Measurements from ENCODE around the gene PFKL.

DNA sequence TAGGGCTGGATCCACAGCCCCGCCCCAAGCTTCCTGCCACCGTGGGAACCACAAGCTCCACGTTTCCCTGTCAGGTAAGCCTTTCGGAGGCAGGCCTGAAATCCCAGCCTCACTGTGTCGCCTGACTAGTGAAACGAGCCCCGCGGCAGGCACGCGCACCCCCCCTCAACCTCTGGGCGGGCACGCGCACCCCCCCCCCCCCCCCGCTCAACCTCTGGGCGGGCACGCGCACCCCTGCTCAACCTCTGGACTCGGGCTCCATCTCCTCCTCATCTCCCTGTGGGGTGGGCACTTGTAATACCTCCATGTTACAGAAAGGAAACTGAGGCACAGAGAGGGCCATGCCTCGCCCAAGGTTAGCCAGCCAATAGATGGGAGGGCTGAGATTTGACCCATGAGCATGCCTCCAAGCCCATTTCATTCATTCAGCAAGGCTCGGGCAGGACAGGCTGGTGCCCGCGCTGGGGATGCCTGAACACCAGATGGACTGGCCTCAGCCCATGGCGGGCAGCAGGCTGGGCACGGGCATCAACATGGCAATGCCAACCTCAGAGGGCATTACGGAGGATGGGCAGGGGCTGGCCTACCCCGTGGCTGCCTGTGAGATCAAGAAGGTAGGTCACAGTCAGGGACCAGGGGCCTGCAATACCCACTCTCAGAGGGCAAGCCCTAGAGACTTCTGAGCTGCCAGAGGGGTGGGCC is 34.6 kb downstream of the PFKL start:
- TF ChIP-seq, protein P1, sequence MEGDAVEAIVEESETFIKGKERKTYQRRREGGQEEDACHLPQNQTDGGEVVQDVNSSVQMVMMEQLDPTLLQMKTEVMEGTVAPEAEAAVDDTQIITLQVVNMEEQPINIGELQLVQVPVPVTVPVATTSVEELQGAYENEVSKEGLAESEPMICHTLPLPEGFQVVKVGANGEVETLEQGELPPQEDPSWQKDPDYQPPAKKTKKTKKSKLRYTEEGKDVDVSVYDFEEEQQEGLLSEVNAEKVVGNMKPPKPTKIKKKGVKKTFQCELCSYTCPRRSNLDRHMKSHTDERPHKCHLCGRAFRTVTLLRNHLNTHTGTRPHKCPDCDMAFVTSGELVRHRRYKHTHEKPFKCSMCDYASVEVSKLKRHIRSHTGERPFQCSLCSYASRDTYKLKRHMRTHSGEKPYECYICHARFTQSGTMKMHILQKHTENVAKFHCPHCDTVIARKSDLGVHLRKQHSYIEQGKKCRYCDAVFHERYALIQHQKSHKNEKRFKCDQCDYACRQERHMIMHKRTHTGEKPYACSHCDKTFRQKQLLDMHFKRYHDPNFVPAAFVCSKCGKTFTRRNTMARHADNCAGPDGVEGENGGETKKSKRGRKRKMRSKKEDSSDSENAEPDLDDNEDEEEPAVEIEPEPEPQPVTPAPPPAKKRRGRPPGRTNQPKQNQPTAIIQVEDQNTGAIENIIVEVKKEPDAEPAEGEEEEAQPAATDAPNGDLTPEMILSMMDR (conservative IDR thresholded peaks at IDR 0.05 in 1 of 2, IDR thresholded peaks at IDR 0.05 in 1 of 2; ENCODE audit: low read depth in 1 of 2, low read length in 2 of 2) = no peak
- no peak for TF ChIP-seq EZH2 (IDR thresholded peaks at IDR 0.05; ENCODE audit: low read length, missing control alignments)
